ENCODE data around the gene LSM14A. TPM values are rescaled to one million over a fixed set of nuclear protein-coding genes. Genes with fewer than 3 reads are reported as not detected.
"Not testable (repeated sequence)": the region's sequence is repeated elsewhere in the genome, so short reads cannot be mapped to it uniquely, and the experiment has no call there.

The LSM14A gene
- total RNA-seq, 1 donor from 2014 or later, result 92.8 TPM

GRCh38 chr19:34171539-34171876 lies 796 bp upstream of the LSM14A start:
- H3K27ac ChIP-seq, result peak overlapping the region; percentile 98
- intact Hi-C loops (cut with DNase I), result no loop called here
- DNase-seq (no peak), ATAC-seq (no peak)
- peaks cover 36% of the 10 kb centered on the region for H3K4me1 ChIP-seq
- no peaks in the 10 kb centered on the region for H3K9me3 ChIP-seq
- no peak for TF ChIP-seq CTCF (IDR thresholded peaks at IDR 0.05)
- peak overlapping the region; percentile 84 for H3K4me3 ChIP-seq
- H3K36me3 ChIP-seq, result no peaks in the 10 kb centered on the region
- no peaks in the 10 kb centered on the region for H3K27me3 ChIP-seq

GRCh38 chr19:34172661-34173192 lies 423 bp downstream of the LSM14A start:
- Histone ChIP-seq H3K9me3 (no peaks in the 10 kb centered on the region), H3K4me1 (peaks cover 48% of the 10 kb centered on the region), H3K27me3 (no peaks in the 10 kb centered on the region), H3K27ac (peak overlapping the region; percentile 98), H3K4me3 (peak overlapping the region; percentile 84), H3K36me3 (no peaks in the 10 kb centered on the region)
- intact Hi-C loops (cut with DNase I), result no loop called here
- DNase-seq, result no peak
- ATAC-seq, result peak; percentile 65
- no peak for TF ChIP-seq CTCF (IDR thresholded peaks at IDR 0.05)

- ATAC-seq (peak; percentile 2), DNase-seq (no peak)
- Histone ChIP-seq H3K27me3 (no peaks in the 10 kb centered on the region), H3K27ac (peak overlapping the region; percentile 98), H3K36me3 (no peaks in the 10 kb centered on the region), H3K4me3 (peak overlapping the region; percentile 84), H3K9me3 (no peaks in the 10 kb centered on the region), H3K4me1 (peaks cover 54% of the 10 kb centered on the region)
- no peak for TF ChIP-seq CTCF (IDR thresholded peaks at IDR 0.05)
- intact Hi-C loops (cut with DNase I), result no loop called here
Measured at GRCh38 chr19:34173193-34173956, 1.1 kb downstream of the LSM14A start.

- H3K27ac ChIP-seq; H3K36me3 ChIP-seq; H3K27me3 ChIP-seq; H3K9me3 ChIP-seq; DNase-seq; intact Hi-C loops (cut with DNase I); ATAC-seq: not testable (repeated sequence)
- Histone ChIP-seq H3K4me3 (peak overlapping the region; percentile 84), H3K4me1 (peaks cover 72% of the 10 kb centered on the region)
Measured at GRCh38 chr19:34175173-34175572, 2.9 kb downstream of the LSM14A start.

GRCh38 chr19:34176581-34176980 lies 4.3 kb downstream of the LSM14A start:
- Histone ChIP-seq H3K36me3 (no peaks in the 10 kb centered on the region), H3K27ac (no peak overlapping the region), H3K27me3 (no peaks in the 10 kb centered on the region), H3K4me1 (peaks cover 82% of the 10 kb centered on the region), H3K4me3 (peak overlapping the region; percentile 2), H3K9me3 (no peaks in the 10 kb centered on the region)
- intact Hi-C loops (cut with DNase I), result no loop called here
- no peak for TF ChIP-seq CTCF (IDR thresholded peaks at IDR 0.05)
- ATAC-seq, result no peak
- DNase-seq, result no peak

- Histone ChIP-seq H3K36me3 (no peaks in the 10 kb centered on the region), H3K27ac (no peak overlapping the region), H3K4me3 (peak overlapping the region; percentile 6), H3K27me3 (no peaks in the 10 kb centered on the region), H3K4me1 (peaks cover 89% of the 10 kb centered on the region), H3K9me3 (no peaks in the 10 kb centered on the region)
- intact Hi-C loops (cut with DNase I), result no loop called here
- ATAC-seq (no peak), DNase-seq (no peak)
- no peak for TF ChIP-seq CTCF (IDR thresholded peaks at IDR 0.05)
Measured at GRCh38 chr19:34178274-34178610, 5.9 kb downstream of the LSM14A start.

Measured in upper lobe of right lung (tissue), 1 donor.